ENCODE measurements around the gene RIPOR1.
"Not testable (repeated sequence)": the region's sequence is repeated elsewhere in the genome, so short reads cannot be mapped to it uniquely, and the experiment has no call there.

Gene RIPOR1

DNA sequence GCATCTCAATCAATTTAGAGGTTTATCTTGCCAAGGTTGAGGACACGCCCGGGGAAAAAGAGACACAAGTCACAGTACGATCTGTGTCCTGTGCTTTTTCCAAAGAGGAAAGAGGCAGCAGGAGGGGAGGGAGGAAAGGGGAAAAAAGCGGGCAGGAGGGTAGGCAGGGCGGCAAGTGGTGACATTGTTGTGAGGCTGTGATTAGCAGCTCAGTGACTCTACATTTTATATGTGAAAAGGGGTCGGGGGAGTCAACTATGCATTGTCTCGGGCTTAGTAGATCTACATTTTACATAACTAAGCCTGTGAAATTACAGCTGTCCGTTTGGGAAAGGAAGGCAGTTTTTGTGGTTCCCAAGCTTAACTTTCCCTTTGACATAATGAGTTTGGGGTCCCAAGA lies 22.2 kb upstream of the RIPOR1 start:
- Histone ChIP-seq H3K4me3 (ENCODE audit: low read length) (no peak overlapping the region), H3K27me3 (ENCODE audit: control insufficient read depth, low read length) (no peaks in the 10 kb centered on the region), H3F3A (ENCODE audit: control insufficient read depth, insufficient read depth) (peaks cover 3% of the 10 kb centered on the region; the same call in 1 of the 2 replicates), H3K9me3 (ENCODE audit: control insufficient read depth, insufficient read depth, low read length) (no peaks in the 10 kb centered on the region), H3K4me1 (ENCODE audit: control insufficient read depth, low read length) (peaks cover 13% of the 10 kb centered on the region), H4K20me1 (ENCODE audit: control insufficient read depth, insufficient read depth, low read depth, low read length) (no peaks in the 10 kb centered on the region), H3K79me2 (ENCODE audit: control insufficient read depth, low read length) (no peaks in the 10 kb centered on the region), H3K9me2 (replicated peaks; ENCODE audit: control insufficient read depth, low read length) (no peaks in the 10 kb centered on the region), H3K36me3 (ENCODE audit: control insufficient read depth, low read length) (no peaks in the 10 kb centered on the region), H3K27ac (ENCODE audit: low read depth, low read length) (no peak overlapping the region), H3K4me2 (ENCODE audit: low read length) (no peak overlapping the region; the same call in 1 of the 2 replicates)
- TF ChIP-seq, protein P1, sequence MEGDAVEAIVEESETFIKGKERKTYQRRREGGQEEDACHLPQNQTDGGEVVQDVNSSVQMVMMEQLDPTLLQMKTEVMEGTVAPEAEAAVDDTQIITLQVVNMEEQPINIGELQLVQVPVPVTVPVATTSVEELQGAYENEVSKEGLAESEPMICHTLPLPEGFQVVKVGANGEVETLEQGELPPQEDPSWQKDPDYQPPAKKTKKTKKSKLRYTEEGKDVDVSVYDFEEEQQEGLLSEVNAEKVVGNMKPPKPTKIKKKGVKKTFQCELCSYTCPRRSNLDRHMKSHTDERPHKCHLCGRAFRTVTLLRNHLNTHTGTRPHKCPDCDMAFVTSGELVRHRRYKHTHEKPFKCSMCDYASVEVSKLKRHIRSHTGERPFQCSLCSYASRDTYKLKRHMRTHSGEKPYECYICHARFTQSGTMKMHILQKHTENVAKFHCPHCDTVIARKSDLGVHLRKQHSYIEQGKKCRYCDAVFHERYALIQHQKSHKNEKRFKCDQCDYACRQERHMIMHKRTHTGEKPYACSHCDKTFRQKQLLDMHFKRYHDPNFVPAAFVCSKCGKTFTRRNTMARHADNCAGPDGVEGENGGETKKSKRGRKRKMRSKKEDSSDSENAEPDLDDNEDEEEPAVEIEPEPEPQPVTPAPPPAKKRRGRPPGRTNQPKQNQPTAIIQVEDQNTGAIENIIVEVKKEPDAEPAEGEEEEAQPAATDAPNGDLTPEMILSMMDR (IDR thresholded peaks at IDR 0.05; ENCODE audit: low read depth, low read length, poor library complexity, severe bottlenecking), result no peak
- TF ChIP-seq EZH2phosphoT487 (IDR thresholded peaks at IDR 0.05; ENCODE audit: borderline replicate concordance, low read length), result no peak

DNA sequence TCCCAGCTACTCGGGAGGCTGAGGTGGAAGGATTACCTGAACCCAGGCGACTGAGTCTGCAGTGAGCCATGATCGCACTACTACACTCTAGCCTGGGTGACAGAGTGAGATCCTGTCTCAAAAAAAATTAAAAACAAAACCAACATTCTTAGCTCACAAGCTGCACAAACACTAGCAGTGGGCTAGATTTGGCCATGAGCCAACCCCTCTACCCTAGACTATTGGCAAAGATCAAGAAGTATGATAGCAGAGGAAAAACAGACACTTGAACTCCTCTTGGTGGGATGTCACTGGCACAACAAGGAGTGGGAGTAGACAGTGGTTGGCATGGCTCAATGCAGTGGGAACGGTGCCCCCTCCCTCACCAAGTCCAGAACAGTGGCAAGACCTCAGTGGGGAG lies 19.6 kb upstream of the RIPOR1 start:
- TF ChIP-seq, protein P1 (IDR thresholded peaks at IDR 0.05; ENCODE audit: low read depth, low read length, poor library complexity, severe bottlenecking), result no peak
- TF ChIP-seq EZH2phosphoT487 (IDR thresholded peaks at IDR 0.05; ENCODE audit: borderline replicate concordance, low read length), result no peak
- no peaks in the 10 kb centered on the region for H3K9me2 ChIP-seq (replicated peaks; ENCODE audit: control insufficient read depth, low read length)
- no peaks in the 10 kb centered on the region for H4K20me1 ChIP-seq (ENCODE audit: control insufficient read depth, insufficient read depth, low read depth, low read length)
- H3K4me2 ChIP-seq (ENCODE audit: low read length), result no peak overlapping the region
- peaks cover 20% of the 10 kb centered on the region for H3K4me1 ChIP-seq (ENCODE audit: control insufficient read depth, low read length)
- H3F3A ChIP-seq (ENCODE audit: control insufficient read depth, insufficient read depth), result peaks cover 1% of the 10 kb centered on the region; the same call in 1 of the 2 replicates
- no peaks in the 10 kb centered on the region for H3K9me3 ChIP-seq (ENCODE audit: control insufficient read depth, insufficient read depth, low read length)
- no peaks in the 10 kb centered on the region for H3K36me3 ChIP-seq (ENCODE audit: control insufficient read depth, low read length)
- H3K79me2 ChIP-seq (ENCODE audit: control insufficient read depth, low read length), result no peaks in the 10 kb centered on the region
- H3K4me3 ChIP-seq (ENCODE audit: low read length), result no peak overlapping the region
- H3K27me3 ChIP-seq (ENCODE audit: control insufficient read depth, low read length), result no peaks in the 10 kb centered on the region
- no peak overlapping the region for H3K27ac ChIP-seq (ENCODE audit: low read depth, low read length)

DNA sequence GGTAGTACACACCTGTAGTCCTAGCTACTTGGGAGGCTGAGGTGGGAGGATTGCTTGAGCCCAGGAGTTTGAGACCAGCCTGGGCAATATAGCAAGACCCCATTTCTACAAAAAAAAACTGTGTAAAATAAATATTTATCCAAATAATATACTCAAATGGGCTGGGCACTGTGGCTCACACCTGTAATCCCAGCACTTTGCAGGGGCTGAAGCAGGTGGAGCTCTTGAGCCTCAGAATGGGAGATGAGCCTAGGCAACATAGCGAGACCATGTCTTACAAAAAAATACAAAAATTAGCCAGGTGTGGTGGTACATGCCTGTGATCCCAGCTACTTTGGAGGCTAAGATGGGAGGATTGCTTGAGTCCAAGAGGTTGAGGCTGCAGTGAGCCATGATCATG lies 14.7 kb upstream of the RIPOR1 start:
- peaks cover 29% of the 10 kb centered on the region for H3F3A ChIP-seq (ENCODE audit: control insufficient read depth, insufficient read depth)
- H3K27me3 ChIP-seq (ENCODE audit: control insufficient read depth, low read length); H3K36me3 ChIP-seq (ENCODE audit: control insufficient read depth, low read length); H3K9me2 ChIP-seq (replicated peaks; ENCODE audit: control insufficient read depth, low read length); H3K4me3 ChIP-seq (ENCODE audit: low read length); H3K27ac ChIP-seq (ENCODE audit: low read depth, low read length); H3K79me2 ChIP-seq (ENCODE audit: control insufficient read depth, low read length); H4K20me1 ChIP-seq (ENCODE audit: control insufficient read depth, insufficient read depth, low read depth, low read length); H3K9me3 ChIP-seq (ENCODE audit: control insufficient read depth, insufficient read depth, low read length): not testable (repeated sequence)
- peak overlapping the region; percentile 58 for H3K4me2 ChIP-seq (ENCODE audit: low read length)
- peaks cover 55% of the 10 kb centered on the region for H3K4me1 ChIP-seq (ENCODE audit: control insufficient read depth, low read length)

DNA sequence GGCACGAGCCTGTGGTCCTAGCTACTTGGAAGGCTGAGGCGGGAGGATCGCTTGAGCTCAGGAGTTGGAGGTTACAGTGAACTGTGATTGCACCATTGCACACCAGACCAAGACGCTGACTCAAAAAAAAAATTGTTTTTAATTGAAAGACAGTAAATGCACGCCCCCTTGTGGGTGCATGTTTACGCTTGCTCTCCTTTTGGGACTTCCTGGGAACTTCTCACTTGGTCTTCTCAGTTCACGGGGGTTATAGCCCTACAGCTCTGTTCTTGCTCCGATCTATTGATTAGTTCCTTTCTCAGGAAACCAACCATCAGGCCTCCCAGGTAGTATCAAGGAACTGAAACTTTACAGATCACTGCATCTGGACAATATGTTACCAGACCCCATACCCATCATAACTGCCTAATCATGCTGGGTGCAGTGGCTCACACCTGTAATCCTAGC lies 14.2 kb upstream of the RIPOR1 start:
- no peak for TF ChIP-seq EZH2phosphoT487 (IDR thresholded peaks at IDR 0.05; ENCODE audit: borderline replicate concordance, low read length)
- TF ChIP-seq, protein P1 (IDR thresholded peaks at IDR 0.05; ENCODE audit: low read depth, low read length, poor library complexity, severe bottlenecking), result peak; percentile 66
- H3K4me2 ChIP-seq (ENCODE audit: low read length), result peak overlapping the region; percentile 58
- no peaks in the 10 kb centered on the region for H3K9me2 ChIP-seq (replicated peaks; ENCODE audit: control insufficient read depth, low read length)
- H3K27ac ChIP-seq (ENCODE audit: low read depth, low read length), result peak overlapping the region; percentile 36
- H3K27me3 ChIP-seq (ENCODE audit: control insufficient read depth, low read length), result no peaks in the 10 kb centered on the region
- H3F3A ChIP-seq (ENCODE audit: control insufficient read depth, insufficient read depth), result peaks cover 29% of the 10 kb centered on the region
- no peak overlapping the region for H3K4me3 ChIP-seq (ENCODE audit: low read length)
- H3K4me1 ChIP-seq (ENCODE audit: control insufficient read depth, low read length), result peaks cover 60% of the 10 kb centered on the region
- no peaks in the 10 kb centered on the region for H4K20me1 ChIP-seq (ENCODE audit: control insufficient read depth, insufficient read depth, low read depth, low read length)
- H3K36me3 ChIP-seq (ENCODE audit: control insufficient read depth, low read length), result no peaks in the 10 kb centered on the region
- H3K9me3 ChIP-seq (ENCODE audit: control insufficient read depth, insufficient read depth, low read length), result no peaks in the 10 kb centered on the region
- peaks cover 3% of the 10 kb centered on the region; the same call in 1 of the 2 replicates for H3K79me2 ChIP-seq (ENCODE audit: control insufficient read depth, low read length)
